HG03064 (cell line): ENCODE results near the gene PHIP.
"Not testable (repeated sequence)": the region's sequence is repeated elsewhere in the genome, so short reads cannot be mapped to it uniquely, and the experiment has no call there.

ENCODE experiments used
- ATAC-seq: cut with Tn5 transposase; IDR thresholded peaks from one replicate; pipeline ENCODE4 v1.9.1; 2021; ENCODE audit warnings: low read depth; ENCODE audit not compliant: unreplicated experiment

Gene PHIP

DNA sequence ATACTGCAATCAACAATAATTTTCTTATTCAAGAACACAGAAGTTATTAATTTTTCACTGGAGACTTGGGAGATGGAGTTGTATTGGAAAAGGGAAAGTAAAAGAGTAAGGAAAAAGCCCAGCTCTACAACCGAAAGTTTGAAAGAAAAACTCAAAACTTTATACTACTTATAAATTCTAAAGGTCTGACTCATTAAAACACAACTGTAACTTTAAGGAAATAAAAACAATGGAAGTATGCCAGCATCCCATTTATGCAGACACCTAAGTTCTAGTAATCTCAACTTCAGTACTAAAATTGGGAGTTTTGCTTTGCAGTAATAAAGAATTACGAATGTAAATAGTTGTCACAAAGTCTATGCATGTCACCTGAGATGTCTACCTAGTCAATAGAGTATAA lies 130.1 kb downstream of the PHIP start:
- ATAC-seq, result no peak

- no peak for ATAC-seq
Observed at GRCh38 chr6:78947529-78947928, 130.5 kb downstream of the PHIP start.

DNA sequence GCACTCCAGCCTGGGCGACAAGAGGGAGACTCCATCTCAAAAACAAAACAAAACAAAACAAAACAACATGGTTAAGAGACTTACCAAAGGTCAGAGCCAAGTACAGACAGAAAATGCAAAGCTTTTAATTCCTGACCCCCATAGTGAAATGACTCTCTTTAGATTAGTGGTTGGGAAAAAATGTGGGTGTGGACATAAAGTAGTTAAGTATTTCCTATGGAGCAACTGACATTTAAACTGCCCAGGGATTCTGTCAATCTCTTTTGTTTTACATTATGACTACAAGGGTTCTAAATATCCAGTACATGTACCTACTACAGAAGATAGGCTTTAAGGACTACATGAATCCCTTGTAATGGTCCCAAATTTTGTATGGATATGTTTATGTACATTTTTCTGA lies 135.6 kb downstream of the PHIP start:
- ATAC-seq, result no peak

DNA sequence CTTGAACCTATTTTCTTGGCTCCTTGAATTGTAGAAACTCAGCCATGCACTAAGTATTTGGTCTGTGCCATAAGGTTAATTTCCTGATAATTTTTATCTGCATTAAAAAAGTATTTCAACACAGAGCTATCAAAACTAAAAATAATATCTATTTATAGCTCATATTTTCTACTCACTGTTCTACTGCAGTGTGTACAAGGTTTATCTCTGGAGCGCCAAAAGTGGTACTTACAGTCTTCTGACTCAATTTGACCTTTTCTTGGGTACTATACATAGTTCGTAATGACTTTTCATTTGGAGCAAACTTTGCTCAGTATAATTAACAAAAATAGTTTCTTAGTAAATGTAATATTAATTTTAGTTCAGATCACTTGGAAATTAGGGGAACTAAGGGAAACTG lies 141.5 kb downstream of the PHIP start:
- ATAC-seq, result no peak

DNA sequence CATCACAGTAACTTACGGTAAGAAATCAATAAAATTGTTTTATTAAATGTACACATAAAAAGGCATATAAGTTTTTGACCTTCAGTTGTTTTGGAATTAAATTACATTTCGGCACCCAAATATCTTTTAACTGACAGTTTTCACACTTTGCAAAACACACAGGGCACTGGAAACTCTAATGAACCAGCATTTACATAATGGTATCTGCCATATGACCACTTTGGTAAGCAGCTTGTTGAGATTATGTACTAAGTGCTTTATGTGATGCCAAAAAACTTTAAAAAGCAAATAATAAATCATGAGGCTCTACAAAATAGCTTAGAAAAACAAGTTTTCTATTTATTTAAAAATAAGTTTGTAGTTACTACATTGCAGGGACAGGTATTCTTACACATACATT lies 142.5 kb downstream of the PHIP start:
- no peak for ATAC-seq

DNA sequence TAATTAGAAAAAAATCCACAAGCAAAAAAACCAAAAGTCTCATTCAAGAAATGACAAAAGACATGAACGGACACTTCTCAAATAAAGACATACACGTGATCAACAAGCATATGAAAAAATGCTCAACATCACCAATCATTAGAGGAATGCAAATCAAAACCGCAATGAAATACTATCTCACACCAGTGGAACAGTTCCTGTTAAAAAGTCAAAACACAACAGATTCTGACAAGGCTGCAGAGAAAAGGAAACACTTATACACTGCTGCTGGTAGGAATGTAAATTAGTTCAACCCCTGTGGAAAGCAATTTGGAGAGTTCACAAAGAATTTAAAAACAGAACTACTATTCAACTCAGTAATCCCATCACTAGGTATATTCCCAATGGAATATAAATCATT lies 152.7 kb downstream of the PHIP start:
- no peak for ATAC-seq

DNA sequence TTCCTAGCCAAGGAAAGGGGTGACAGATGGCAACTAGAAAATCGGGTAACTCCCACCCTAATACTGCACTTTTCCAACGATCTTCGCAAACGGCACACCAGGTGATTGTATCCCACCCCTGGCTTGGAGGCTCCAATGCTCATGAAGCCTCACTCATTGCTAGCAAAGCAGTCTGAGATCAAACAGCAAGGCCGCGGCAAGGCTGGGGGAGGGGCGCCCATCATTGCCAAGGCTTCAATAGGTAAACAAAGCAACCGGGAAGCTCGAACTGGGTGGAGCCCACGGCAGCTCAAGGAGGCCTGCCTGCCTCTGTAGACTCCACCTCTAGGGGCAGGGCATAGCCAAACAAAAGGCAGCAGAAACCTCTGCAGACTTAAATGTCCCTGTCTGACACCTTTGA lies 156.9 kb downstream of the PHIP start:
- ATAC-seq, result not testable (repeated sequence)

GRCh38 chr6:78917788-78918187 lies 160.3 kb downstream of the PHIP start:
- no peak for ATAC-seq

DNA sequence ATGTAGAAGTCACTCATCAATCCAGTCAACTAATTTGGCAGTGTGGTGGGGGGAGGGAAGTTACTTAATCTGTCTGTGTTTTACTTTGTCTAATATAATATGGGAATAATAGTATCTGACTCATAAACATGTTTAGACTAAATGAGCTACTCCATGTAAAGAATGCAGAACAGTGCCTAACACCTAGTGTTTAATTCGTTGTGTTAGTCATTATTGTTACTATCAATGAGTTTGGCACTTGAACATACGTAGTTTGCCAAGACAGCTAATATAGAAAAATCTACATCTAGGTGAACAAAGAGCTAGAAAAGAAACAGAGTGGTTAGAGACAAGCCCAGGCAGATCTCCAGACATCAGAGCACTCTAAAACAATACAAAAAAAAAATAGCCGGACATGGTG lies 161.6 kb downstream of the PHIP start:
- no peak for ATAC-seq

- ATAC-seq, result no peak
Observed at GRCh38 chr6:78911218-78911940, 166.7 kb downstream of the PHIP start.

- ATAC-seq, result no peak
Observed at GRCh38 chr6:78910591-78911171, 167.4 kb downstream of the PHIP start.

- no peak for ATAC-seq
Observed at GRCh38 chr6:78910010-78910409, 168.0 kb downstream of the PHIP start.

GRCh38 chr6:78909391-78909790 lies 168.7 kb downstream of the PHIP start:
- ATAC-seq, result no peak

GRCh38 chr6:78908621-78909020 lies 169.4 kb downstream of the PHIP start:
- no peak for ATAC-seq

DNA sequence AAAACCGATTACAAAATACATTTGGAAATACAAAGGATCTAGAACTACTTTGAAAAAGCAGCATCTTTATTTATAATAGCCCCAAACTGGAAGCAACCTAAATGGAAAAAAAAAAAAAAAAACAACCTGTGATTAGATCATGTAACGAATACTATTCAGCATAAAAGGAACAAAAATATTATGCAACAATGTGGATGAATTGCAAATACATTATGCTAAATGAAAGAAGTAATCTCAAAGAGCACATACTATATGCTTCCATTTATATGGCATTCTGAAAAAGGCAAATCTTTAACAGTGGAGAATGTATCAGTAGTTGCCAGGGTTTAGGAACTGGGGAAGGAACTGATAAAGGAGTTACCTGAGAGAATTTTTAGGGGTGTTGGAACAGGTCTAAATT lies 181.8 kb downstream of the PHIP start:
- ATAC-seq, result no peak

- not testable (repeated sequence) for ATAC-seq
Observed at GRCh38 chr6:78889901-78890300, 188.2 kb downstream of the PHIP start.
